Activated CD8-positive, alpha-beta T cell treated with anti-CD3 and anti-CD28 coated beads, Interleukin-2, amount 10 ng/mL, durations not matched to agents 7 days and 5 days (primary cell): Measurements from ENCODE around the gene PPP1R3F. TPM values are rescaled to one million over a fixed set of nuclear protein-coding genes. Genes with fewer than 3 reads are reported as not detected.

ENCODE experiments used
- ATAC-seq: fragments of 150-1000 bp; cut with Tn5 transposase; one replicate; pipeline ENCODE4 v1.10.0; 2021; ENCODE audit warnings: moderate library complexity
- CTCF ChIA-PET: fragments of 350-600 bp; sonication (Branson Sonifier 250); formaldehyde crosslinking; loops from one replicate; lab custom pipeline; 2021; ENCODE audit warnings: antibody characterized with exemption; lab: Charles Lee
- POLR2A ChIA-PET: fragments of 350-600 bp; sonication (Branson Sonifier 250); formaldehyde crosslinking; loops from one replicate; lab custom pipeline; 2021; ENCODE audit warnings: antibody characterized with exemption; lab: Charles Lee
- DNase-seq: peaks from one replicate; pipeline ENCODE4 v3.0.0-alpha.2; 2020
- H3K27ac Mint-ChIP-seq: one replicate; pipeline ENCODE4 v1.8.0; 2021; ENCODE audit warnings: mild to moderate bottlenecking, mixed read lengths
- H3K27me3 Mint-ChIP-seq: one replicate; pipeline ENCODE4 v1.8.0; 2021; ENCODE audit warnings: low read depth, mixed read lengths
- H3K36me3 Mint-ChIP-seq: one replicate; pipeline ENCODE4 v1.8.0; 2021; ENCODE audit warnings: low read depth, mixed read lengths
- H3K4me1 Mint-ChIP-seq: one replicate; pipeline ENCODE4 v1.8.0; 2021; ENCODE audit warnings: low read depth, mixed read lengths
- H3K4me3 Mint-ChIP-seq: one replicate; pipeline ENCODE4 v1.8.0; 2021; ENCODE audit warnings: mild to moderate bottlenecking, mixed read lengths
- H3K9me3 Mint-ChIP-seq: one replicate; pipeline ENCODE4 v1.8.0; 2022; ENCODE audit warnings: mixed read lengths; ENCODE audit not compliant: insufficient read depth
- total RNA-seq, 2 experiments: library from RNA; stranded (reverse); gene quantifications; one replicate each; pipeline ENCODE4 v1.2.3, GENCODE V29; 2021

The PPP1R3F gene, protein sequence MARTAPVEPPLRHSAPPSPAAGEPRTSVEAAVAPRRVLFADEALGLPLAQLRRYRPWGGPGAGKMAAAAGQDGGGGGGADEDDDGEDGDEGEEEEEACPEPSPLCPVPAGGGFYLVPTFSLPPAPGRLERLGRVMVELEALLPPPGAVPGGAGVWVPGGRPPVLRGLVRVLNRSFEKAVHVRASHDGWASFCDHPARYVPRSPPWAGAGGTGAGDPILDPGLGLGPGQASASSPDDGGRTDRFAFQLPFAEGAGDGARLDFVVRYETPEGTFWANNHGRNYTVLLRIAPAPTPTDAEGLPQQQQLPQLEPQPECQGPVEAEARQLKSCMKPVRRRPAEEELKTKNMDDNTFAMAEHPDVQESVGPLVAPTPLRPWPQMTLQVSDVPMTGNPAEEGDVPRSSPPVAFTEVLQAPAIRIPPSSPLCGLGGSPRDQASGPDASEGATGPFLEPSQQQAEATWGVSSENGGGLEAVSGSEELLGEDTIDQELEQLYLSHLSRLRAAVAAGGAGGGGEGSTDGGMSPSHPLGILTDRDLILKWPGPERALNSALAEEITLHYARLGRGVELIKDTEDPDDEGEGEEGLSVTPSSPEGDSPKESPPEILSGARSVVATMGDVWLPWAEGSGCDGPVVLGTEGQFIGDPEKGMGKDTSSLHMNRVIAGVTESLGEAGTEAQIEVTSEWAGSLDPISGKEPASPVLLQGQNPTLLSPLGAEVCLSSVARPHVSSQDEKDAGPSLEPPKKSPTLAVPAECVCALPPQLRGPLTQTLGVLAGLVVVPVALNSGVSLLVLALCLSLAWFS
- total RNA-seq = 1 to 10 TPM; 8.0 to 8.5 TPM

DNA sequence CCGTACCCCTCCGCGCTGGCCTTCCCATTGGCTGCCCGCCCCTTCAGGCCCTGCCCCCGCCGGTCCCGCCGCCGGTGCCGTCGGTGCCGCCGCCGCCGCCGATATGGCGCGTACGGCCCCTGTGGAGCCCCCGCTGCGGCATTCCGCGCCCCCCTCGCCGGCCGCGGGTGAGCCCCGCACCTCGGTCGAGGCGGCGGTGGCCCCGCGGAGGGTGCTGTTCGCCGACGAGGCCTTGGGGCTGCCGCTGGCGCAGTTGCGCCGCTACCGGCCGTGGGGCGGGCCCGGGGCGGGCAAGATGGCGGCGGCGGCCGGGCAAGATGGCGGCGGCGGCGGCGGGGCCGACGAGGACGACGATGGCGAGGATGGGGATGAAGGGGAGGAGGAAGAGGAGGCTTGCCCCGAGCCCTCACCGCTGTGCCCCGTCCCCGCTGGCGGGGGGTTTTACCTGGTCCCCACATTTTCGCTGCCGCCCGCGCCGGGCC, at the start of gene PPP1R3F:
TSS of gene PPP1R3F (plus strand) at position 27 of the 482 bp plus-strand sequence. CDS start at position 104, 77 bp downstream.
- ATAC-seq = peak; percentile 6

DNA sequence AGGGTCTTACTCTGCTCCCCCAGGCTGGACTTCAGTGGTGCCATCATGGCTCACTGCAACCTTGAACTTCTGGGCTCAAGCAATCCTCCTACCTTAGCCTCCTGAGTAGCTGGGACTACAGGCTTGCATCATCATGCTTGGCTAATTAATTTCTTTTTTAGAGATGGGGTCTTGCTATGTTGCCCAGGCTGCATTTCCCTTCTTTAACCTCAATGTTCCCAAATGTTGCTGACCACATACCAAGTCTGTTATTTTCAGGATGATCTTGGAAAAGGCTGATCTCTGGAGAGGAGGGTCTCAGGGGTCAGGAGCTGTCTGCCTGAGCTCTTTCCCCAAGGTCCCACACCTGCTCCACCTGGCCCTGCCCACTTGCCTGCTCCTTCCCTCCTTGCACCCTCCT, 49.5 kb upstream of the PPP1R3F start:
- Mint-ChIP-seq H3K4me1 (peaks cover 3% of the 10 kb centered on the region), H3K36me3 (no peaks in the 10 kb centered on the region), H3K4me3 (no peak overlapping the region), H3K27me3 (peaks cover 6% of the 10 kb centered on the region), H3K27ac (no peak overlapping the region), H3K9me3 (no peaks in the 10 kb centered on the region)
- ATAC-seq (no peak), DNase-seq (no peak)
- CTCF ChIA-PET = interaction anchor here (1.4 kb wide), 1 partner anchor 10 kb away, joined by 4 read pairs; no protein-coding TSS in a partner anchor
- POLR2A ChIA-PET = no interaction called here

More for the DNA sequence above, at the start of gene PPP1R3F:
- DNase-seq = no peak
- peak within 1 kb of the TSS; percentile 82 for H3K4me3 Mint-ChIP-seq
- ChIA-PET CTCF (interaction anchor here (1.0 kb wide), 1 partner anchor 40 kb away, joined by 3 read pairs; no protein-coding TSS in a partner anchor), POLR2A (interaction anchor here (1.5 to 1.6 kb wide), 2 partner anchors 21 to 34 kb away, joined by 4 to 8 read pairs; partner anchors contain the start of gene CCDC22)
- peaks cover 56% of the 10 kb centered on the region for H3K4me1 Mint-ChIP-seq
- peaks cover 18% of the 10 kb centered on the region for H3K36me3 Mint-ChIP-seq
- H3K27ac Mint-ChIP-seq = peak within 1 kb of the TSS; percentile 99
- no peaks in the 10 kb centered on the region for H3K27me3 Mint-ChIP-seq
- no peaks in the 10 kb centered on the region for H3K9me3 Mint-ChIP-seq

DNA sequence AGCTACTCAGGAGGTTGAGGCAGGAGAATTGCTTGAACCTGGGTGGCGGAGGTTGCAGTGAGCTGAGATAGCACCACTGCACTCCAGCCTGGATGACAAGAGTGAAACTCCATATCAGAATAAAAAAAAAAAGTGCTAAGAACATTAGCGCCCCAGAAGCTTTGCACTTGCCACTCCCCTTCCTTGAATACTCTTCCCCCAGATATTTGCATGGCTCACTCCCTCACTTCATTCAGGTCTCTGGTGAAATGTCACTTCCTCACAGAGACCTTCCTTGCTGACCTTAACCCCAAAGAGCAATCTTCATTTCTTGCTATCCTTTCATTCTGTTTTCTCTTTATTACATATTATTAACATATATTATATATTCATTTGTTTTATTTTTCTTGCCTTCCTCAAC, 47.7 kb upstream of the PPP1R3F start:
- peaks cover 7% of the 10 kb centered on the region for H3K27me3 Mint-ChIP-seq
- DNase-seq = no peak
- ATAC-seq = no peak
- H3K4me1 Mint-ChIP-seq = peaks cover 3% of the 10 kb centered on the region
- CTCF ChIA-PET = no interaction called here
- no peaks in the 10 kb centered on the region for H3K36me3 Mint-ChIP-seq
- POLR2A ChIA-PET = no interaction called here
- H3K27ac Mint-ChIP-seq = no peak overlapping the region
- H3K9me3 Mint-ChIP-seq = no peaks in the 10 kb centered on the region
- no peak overlapping the region for H3K4me3 Mint-ChIP-seq

DNA sequence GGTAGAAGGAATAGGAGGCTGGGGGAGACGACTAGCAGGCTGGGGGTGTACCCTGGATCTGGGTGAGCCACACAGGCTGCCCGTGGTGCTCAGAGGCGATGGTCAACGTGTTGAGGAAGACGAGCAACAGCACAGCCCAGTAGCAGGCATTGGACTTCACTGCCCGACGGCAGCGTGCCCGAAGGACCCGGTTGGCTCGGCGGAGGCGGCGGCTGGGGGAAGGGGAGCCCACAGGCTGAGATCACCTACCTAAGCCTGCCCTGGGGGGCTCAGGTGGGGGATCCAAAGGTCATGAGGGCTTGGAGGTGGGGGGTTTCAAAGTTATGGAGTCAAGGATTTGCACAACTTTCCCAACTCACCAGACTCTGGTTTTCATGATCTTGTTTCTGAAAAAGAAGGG, 43.7 kb upstream of the PPP1R3F start:
- ATAC-seq = no peak

DNA sequence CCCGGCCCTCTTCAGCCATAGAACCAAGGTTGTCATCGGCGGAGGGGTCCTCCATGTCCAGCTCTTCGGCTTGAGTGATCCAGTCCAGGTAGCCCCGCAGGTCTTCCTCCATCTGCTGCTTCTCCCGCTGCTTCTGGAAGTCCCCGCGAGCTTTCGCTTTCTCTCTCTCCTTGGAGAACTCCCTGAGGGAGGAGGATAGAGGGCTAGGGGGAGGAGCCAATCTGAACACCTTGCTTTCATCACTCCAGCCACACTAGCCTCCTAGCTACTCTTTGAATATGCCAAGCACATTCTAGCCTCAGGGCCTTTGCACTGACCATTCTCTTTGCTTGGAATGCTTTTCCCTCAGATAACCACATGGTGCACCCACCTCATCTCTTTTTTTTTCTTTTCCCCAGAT, 42.6 kb upstream of the PPP1R3F start:
- H3K9me3 Mint-ChIP-seq = no peaks in the 10 kb centered on the region
- no peaks in the 10 kb centered on the region for H3K36me3 Mint-ChIP-seq
- no peak overlapping the region for H3K27ac Mint-ChIP-seq
- CTCF ChIA-PET = no interaction called here
- H3K4me1 Mint-ChIP-seq = peaks cover 20% of the 10 kb centered on the region
- peaks cover 7% of the 10 kb centered on the region for H3K27me3 Mint-ChIP-seq
- POLR2A ChIA-PET = no interaction called here
- no peak overlapping the region for H3K4me3 Mint-ChIP-seq
- DNase-seq (no peak), ATAC-seq (no peak)

More for the DNA sequence above, 43.7 kb upstream of the PPP1R3F start:
- ChIA-PET CTCF (interaction anchor here (1.4 kb wide), 1 partner anchor 33 kb away, joined by 6 read pairs; no protein-coding TSS in a partner anchor), POLR2A (no interaction called here)
- Mint-ChIP-seq H3K36me3 (no peaks in the 10 kb centered on the region), H3K9me3 (no peaks in the 10 kb centered on the region), H3K27ac (no peak overlapping the region), H3K27me3 (peaks cover 7% of the 10 kb centered on the region), H3K4me1 (peaks cover 9% of the 10 kb centered on the region), H3K4me3 (no peak overlapping the region)
- no peak for DNase-seq

DNA sequence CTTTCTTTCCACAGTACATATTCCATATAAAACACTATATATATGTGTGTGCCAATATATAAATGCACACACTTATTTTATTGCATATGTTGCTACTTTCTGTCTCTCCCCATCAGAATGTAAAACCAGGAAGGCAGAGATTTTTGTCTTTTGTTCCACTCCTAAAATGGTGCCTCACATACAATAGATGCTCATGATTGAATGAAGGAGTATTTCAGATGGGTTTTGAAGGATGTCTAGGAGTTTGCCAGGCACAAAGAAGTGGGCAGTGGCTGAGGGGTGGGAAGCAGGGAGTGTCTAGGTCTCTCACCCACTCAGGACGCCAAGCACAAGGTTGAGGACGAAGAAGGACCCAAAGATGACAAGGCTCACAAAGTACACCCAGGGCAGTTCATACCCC, 41.9 kb upstream of the PPP1R3F start:
- no peaks in the 10 kb centered on the region for H3K36me3 Mint-ChIP-seq
- peaks cover 23% of the 10 kb centered on the region for H3K4me1 Mint-ChIP-seq
- ATAC-seq = no peak
- no peak overlapping the region for H3K4me3 Mint-ChIP-seq
- H3K9me3 Mint-ChIP-seq = no peaks in the 10 kb centered on the region
- H3K27me3 Mint-ChIP-seq = peaks cover 7% of the 10 kb centered on the region
- CTCF ChIA-PET = no interaction called here
- POLR2A ChIA-PET = no interaction called here
- no peak for DNase-seq
- H3K27ac Mint-ChIP-seq = no peak overlapping the region

DNA sequence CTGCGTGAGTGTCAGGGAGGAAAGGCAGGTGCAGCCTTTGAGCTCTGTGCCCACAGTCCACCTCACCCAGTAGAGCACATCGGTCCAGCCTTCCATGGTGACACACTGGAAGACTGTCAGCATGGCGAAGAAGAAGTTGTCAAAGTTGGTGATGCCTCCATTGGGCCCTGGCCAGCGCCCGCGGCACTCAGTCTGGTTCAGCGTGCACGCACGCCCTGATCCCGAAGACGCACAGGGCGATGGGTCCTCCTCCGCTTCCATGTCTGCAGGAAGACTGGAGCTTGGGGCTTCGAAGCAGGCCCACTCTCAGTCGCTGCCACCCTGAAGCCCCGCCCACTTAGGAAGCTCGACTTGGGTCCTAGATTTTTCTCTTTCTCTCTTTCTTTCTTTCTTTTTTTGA, 41.4 kb upstream of the PPP1R3F start:
- H3K4me3 Mint-ChIP-seq = no peak overlapping the region
- H3K4me1 Mint-ChIP-seq = peaks cover 25% of the 10 kb centered on the region
- H3K27me3 Mint-ChIP-seq = peaks cover 7% of the 10 kb centered on the region
- H3K9me3 Mint-ChIP-seq = no peaks in the 10 kb centered on the region
- DNase-seq (no peak), ATAC-seq (no peak)
- ChIA-PET POLR2A (no interaction called here), CTCF (interaction anchor here (2.5 kb wide), 1 partner anchor 35 kb away, joined by 14 read pairs; no protein-coding TSS in a partner anchor)
- H3K36me3 Mint-ChIP-seq = no peaks in the 10 kb centered on the region
- H3K27ac Mint-ChIP-seq = no peak overlapping the region

DNA sequence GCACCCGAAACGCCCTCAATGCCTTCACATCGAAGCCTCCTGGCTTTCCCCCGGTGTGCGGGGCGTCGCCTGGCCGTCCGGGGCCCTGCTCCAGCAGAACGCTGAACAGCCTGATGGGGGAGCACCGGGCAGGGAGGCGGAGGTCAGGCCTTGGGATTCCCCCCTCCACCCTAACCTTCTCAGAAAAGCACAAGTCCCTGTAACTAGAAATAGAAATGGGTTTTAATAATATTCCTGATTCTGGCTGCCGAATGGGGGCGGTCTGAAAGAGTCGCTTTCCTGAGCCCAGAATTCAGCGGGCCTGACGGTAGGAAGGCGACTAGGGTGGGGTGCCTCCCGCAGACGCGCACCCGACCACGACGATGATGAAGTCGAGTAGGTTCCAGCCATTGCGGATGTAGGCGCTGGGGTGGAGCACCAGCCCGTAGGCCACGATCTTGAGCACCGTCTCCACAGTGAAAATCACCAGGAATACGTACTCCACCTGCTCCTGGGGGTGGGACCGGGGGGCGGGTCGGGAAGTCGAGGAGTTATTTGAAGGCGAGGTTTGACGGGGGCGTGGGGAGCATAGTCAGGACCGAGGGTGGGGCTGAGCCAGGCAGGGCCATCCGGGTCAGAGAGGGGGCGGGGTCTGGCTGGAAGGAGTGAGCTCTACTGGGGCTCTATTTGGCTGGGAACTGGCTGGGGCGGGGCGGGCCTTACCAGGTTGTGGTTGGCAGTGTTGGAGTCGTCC, 38.9 kb upstream of the PPP1R3F start:
- ATAC-seq = peak; percentile 77
- CTCF ChIA-PET = interaction anchor here (2.1 to 2.5 kb wide), 2 partner anchors 38 to 40 kb away, joined by 7 to 14 read pairs; no protein-coding TSS in a partner anchor

DNA sequence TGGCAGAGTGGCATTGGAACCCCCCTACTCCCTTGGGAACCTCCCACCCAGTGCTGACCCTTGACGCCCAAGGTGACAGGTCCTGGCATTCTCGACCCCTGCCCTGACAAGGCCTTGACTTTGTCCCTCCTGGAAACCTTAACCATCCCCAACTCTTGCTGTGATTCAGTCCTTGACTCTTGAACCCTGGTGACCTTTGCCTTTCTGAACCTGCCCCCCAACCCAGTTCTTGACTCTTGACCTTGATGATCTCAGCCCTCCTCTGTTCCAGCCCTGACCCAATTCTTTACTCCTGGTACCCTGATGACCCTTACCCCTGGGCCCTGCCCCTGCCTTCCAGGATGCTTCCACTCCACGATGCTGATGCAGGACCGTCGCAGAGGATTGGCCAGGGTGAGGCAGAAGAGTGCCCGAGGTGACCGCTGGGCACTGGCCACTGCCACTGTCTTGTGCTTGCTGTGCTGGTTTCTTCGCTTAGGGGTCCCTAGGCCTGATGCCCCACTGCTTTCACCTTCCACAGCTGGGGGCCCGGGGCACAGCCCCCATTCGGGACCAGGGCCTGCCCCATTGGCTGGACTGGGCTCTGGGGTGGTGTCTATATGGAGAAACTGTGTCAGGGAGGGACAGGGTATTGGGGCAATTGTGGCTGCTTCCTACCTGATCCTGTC, 38.1 kb upstream of the PPP1R3F start:
- H3K27ac Mint-ChIP-seq = peak overlapping the region; percentile 92

More for the DNA sequence above, 38.9 kb upstream of the PPP1R3F start:
- Mint-ChIP-seq H3K27ac (peak overlapping the region; percentile 92), H3K4me1 (peaks cover 30% of the 10 kb centered on the region), H3K4me3 (peak overlapping the region; percentile 75), H3K27me3 (no peaks in the 10 kb centered on the region), H3K9me3 (no peaks in the 10 kb centered on the region), H3K36me3 (no peaks in the 10 kb centered on the region)
- POLR2A ChIA-PET = interaction anchor here (1.0 kb wide), 1 partner anchor 65 kb away, joined by 3 read pairs; no protein-coding TSS in a partner anchor
- DNase-seq = peak; percentile 79

DNA sequence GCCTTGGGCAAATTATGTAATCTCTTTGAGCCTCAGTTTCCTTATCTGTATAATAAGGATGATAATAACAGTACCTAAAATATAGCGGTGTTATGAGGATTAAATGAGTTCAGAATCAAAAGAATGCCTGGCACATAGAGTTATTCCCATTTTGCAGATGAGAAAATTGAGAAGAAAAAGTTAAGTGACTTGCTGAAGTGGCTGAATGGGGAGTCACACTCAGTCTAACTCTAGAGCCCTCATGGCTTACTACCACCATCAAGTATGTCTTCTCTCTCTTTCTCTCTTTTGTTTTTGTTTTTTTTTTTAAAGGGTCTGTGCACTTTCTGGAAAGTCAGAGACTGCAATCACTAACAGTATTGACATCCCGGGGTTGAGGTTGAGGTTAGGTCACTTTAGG, 37.1 kb upstream of the PPP1R3F start:
- Mint-ChIP-seq H3K4me3 (no peak overlapping the region), H3K27me3 (no peaks in the 10 kb centered on the region), H3K36me3 (peaks cover 5% of the 10 kb centered on the region), H3K4me1 (peaks cover 41% of the 10 kb centered on the region), H3K9me3 (no peaks in the 10 kb centered on the region), H3K27ac (no peak overlapping the region)
- ChIA-PET POLR2A (interaction anchor here (0.5 kb wide), 1 partner anchor 109 kb away, joined by 4 read pairs; the partner anchor contains the start of gene GPKOW), CTCF (interaction anchor here (0.6 kb wide), 1 partner anchor 40 kb away, joined by 3 read pairs; no protein-coding TSS in a partner anchor)
- ATAC-seq (no peak), DNase-seq (no peak)

More for the DNA sequence above, 38.1 kb upstream of the PPP1R3F start:
- Mint-ChIP-seq H3K36me3 (no peaks in the 10 kb centered on the region), H3K9me3 (no peaks in the 10 kb centered on the region), H3K4me3 (peak overlapping the region; percentile 75), H3K4me1 (peaks cover 31% of the 10 kb centered on the region), H3K27me3 (no peaks in the 10 kb centered on the region)
- DNase-seq = no peak
- CTCF ChIA-PET = interaction anchor here (2.1 kb wide), 1 partner anchor 40 kb away, joined by 7 read pairs; no protein-coding TSS in a partner anchor
- POLR2A ChIA-PET = interaction anchor here (1.0 kb wide), 1 partner anchor 65 kb away, joined by 3 read pairs; no protein-coding TSS in a partner anchor
- ATAC-seq = no peak
